HG03439 (cell line): ENCODE data around the gene CHRNA5.

Experiments
- ATAC-seq: cut with Tn5 transposase; IDR thresholded peaks from one replicate; pipeline ENCODE4 v1.9.1; 2021; ENCODE audit warnings: mild to moderate bottlenecking, moderate library complexity; ENCODE audit not compliant: unreplicated experiment

CHRNA5 gene

DNA sequence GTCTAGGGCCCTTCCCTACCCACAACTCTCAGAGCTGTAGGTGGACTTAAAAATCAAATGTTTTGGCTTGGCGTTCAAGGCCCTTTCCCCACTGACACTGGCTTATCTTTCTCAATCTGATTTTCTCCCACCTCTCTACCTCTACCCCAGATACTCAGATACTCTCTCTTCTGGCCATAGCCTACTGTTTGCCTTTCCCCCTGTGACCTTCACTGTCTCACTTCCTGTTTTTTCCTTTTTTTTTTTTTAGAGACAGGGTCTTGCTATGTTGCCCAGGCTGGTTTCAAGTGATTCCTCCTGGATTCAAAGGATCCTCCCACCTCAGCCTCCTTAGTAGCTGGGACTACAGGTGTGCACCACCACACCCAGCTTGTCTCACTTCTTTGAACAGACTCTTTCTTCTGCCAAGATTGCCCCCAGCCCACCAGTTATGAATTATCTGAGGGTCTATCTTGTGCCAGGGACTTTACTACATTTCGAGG, 71.1 kb downstream of the CHRNA5 start:
- no peak for ATAC-seq

DNA sequence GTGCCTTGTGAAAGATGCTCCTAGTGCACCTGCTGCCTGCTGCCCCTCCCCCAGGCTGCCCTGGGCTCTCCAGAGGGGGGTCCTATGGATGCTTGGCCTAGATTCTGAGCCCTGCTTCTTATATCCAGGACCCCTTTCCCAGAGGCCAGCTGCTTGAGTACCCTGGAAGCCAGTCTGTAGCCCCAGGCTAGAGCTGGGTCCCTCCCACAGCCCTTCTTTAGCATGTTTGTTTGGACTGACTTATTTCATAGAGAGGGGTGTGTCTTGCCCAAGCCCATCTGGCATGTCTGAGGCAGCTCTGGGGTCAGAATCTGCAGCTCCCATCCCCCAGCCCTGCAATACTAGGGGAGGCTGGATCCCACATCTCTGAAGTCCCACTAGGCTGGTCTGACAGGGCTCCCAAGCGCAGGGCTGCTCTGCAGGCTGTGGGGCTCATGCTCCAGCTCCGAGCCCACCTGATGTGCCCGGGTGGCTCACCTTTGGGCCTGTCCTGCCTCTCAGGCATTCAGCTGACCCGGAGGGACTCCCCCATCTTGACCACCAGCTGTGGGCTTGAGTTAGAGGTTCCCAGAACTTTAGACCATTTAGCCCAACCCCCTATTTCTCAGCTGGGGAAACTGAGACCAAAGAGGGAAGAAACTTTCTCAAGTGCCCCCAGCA, 72.6 kb downstream of the CHRNA5 start:
- ATAC-seq = no peak

DNA sequence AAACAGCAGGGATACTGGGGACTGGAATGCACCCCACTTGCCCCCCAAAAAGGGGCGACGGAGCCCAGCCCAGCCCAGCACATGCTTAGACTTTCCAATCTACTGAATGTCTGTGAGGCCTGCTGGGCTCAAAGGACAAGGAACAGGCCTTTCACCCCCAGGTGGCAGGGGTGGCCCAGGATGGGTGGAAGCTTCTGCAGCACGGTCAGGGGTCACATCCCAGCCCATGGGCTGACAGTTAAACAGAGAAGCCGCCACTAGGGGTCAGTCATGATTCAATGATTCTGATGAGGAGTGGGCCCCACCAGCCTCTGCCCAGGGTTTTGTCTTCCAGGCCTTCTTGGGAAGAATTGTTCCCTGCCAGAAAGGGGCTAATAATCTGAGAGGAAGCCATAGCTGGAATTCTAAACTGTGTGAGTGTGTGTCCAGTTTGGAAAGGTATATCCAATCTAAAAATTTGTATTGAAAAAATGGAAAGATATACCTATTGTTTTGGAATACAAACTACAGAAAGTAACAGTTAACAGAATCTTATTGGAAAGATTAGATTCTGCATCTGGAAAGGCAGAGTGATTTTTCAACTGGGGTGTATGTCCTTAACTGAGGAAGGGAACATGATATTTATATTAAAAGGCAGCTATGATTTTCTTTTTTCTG, 73.5 kb downstream of the CHRNA5 start:
- ATAC-seq = no peak

DNA sequence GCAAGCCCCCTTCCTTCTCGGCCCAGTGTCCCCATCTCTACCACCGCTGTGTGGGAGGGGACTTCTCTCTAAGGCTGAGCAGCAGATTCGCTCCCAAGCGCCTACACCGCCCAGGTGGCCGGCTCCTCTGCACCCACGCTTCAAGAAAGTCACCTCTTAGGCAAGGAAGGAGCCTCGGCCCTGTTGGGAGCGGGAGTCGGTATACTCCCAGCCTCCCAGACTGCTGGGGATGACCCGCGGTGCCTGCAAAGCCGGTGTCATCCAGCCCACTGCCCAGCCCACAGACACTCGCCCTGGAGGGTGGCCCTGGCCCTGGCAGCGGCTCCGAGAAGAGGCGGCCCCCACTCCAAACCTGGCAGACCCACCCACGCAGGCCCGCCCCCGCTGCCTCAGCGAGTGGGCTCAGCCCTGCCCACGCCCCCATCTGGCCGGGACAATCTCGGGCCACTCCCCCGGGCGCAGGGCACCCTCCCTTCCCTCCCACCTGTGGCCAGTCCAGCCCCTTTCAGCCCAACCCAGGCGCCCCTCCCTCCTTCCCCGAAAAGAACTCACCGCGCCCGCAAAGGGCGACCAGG, 75.3 kb downstream of the CHRNA5 start:
- ATAC-seq = no peak

DNA sequence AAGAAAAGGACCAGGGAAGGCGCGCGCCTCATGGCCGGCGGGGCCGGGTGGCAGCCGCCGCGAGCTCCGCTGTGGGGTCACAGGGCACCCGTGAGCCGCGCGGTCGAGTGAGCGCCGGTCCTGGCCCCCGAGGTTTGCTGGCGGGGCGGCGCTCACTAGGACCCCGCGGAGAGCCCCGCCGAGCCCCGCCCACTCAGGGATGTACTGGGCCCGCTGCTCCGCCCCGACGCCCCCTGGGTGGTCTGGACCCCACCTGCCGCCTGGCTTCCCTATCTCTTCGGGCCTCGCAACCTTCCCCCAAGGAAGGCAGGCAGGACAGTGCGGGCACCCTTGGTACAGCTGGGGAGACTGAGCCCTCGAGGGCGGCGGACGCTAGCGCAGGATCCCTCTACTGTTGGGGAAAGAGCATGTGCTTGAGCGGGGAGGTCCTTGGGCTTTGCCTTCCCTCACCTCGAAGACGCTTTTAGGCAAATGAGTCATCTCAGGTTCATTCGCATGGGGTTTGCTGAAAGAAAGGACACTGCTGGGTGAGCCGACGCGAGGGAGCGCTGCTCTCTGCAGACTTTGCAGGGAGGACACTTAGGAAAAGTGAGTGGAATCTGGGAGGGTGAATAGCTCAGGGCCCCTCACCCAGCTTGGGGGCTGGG, 75.9 kb downstream of the CHRNA5 start, which contains the start of gene CHRNB4:
Gene CHRNB4 (minus strand): TSS at position 109 of the 647 bp plus-strand sequence. CDS start 77 bp downstream, at position 32.
- ATAC-seq = no peak

DNA sequence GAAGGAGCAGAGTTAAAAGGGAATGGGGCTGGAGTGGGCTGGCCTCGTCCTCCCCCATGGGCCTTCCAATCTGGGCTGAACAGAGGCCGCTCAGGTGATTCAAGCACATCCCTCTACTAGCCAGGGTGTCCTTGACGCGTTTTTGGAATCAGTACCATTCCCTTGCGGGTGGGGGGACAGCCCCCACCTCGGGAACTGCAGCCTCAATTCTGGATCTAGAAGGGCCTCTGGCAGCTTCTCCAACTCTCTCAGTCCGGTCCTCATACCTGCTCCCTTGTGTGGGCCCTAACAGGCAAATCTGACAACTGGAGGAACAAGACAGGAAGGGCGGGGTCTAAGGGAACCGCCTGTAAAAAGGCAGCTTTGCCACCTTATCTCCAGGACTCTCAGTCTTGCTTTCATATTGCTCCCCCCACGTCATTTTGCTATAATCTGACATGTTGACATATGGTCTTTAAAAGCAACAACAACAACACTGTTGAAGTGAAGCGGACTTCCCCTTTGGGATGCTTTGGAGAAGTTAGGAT, 76.5 kb downstream of the CHRNA5 start:
- no peak for ATAC-seq

DNA sequence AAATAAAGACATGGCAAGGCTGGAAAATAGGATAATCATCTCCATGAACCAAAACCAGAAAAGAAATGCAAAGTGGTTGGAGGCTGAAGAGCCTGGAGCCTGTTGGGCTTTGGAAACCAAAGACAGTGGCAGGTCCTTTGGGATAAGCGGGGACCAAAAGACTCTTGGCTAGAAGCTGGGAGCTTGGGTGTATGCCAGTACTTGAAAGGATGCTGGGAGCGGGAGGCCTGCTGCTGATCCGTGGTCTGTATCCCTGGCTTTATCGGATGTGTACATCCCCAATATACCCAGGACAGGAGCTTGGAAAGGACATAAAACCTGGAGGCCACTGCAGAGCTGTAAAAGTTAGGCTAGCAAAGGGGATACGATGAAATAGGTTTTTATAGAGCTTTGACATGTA, 77.0 kb downstream of the CHRNA5 start:
- ATAC-seq = no peak
